ENCODE data around the gene FRZB. TPM values are rescaled to one million over a fixed set of nuclear protein-coding genes. Genes with fewer than 3 reads are reported as not detected.

Gene FRZB
- total and polyA plus RNA-seq, 10 donors = 9.5 to 55.1 (median 29.7) TPM

DNA sequence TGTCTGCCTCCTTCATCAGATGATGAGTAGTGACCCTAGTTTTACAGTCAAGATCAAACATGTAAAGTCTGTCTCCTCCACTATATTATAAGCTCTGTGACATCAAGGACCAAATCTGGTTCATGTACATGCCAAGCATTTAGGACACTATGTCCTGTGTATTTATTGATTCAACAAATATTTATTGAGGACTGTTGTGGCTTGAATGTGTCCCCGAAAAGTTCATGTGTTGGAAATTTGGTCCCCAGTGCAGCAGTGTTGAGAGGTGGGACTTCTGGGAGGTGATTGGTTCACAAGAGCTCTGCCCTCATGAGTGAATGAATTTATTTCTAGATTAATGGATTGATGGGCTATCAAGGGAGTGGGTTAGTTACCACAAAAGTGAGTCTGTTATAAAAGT lies 46.6 kb upstream of the FRZB start:
- intact Hi-C loops (cut with DNase I; ENCODE audit: low total_unique reads) = no loop called here

GRCh38 chr2:182912518-182912915 lies 46.1 kb upstream of the FRZB start:
- no peak for DNase-seq
- TF ChIP-seq POLR2AphosphoS5 (IDR thresholded peaks at IDR 0.05) = no peak
- TF ChIP-seq, protein P1, sequence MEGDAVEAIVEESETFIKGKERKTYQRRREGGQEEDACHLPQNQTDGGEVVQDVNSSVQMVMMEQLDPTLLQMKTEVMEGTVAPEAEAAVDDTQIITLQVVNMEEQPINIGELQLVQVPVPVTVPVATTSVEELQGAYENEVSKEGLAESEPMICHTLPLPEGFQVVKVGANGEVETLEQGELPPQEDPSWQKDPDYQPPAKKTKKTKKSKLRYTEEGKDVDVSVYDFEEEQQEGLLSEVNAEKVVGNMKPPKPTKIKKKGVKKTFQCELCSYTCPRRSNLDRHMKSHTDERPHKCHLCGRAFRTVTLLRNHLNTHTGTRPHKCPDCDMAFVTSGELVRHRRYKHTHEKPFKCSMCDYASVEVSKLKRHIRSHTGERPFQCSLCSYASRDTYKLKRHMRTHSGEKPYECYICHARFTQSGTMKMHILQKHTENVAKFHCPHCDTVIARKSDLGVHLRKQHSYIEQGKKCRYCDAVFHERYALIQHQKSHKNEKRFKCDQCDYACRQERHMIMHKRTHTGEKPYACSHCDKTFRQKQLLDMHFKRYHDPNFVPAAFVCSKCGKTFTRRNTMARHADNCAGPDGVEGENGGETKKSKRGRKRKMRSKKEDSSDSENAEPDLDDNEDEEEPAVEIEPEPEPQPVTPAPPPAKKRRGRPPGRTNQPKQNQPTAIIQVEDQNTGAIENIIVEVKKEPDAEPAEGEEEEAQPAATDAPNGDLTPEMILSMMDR (IDR thresholded peaks at IDR 0.05 in 8 of 11, conservative IDR thresholded peaks at IDR 0.05 in 3 of 11) = no peak
- Histone ChIP-seq H3K27ac (no peak overlapping the region), H3K9me3 (no peaks in the 10 kb centered on the region), H3K4me3 (no peak overlapping the region), H3K27me3 (replicated peaks in 1 of 7) (no peaks in the 10 kb centered on the region), H3K36me3 (peaks cover 0 to 14% (median 0%) of the 10 kb centered on the region in 6 donors), H3K4me1 (no peaks in the 10 kb centered on the region)
- WGBS, 5 donors = 77 to 89% (median 83%) methylated on average over 3 of the region's 3 CpGs
- intact Hi-C loops (cut with DNase I; ENCODE audit: low total_unique reads) = no loop called here

More for the DNA sequence above, 46.6 kb upstream of the FRZB start:
- TF ChIP-seq, protein P1 (IDR thresholded peaks at IDR 0.05 in 8 of 11, conservative IDR thresholded peaks at IDR 0.05 in 3 of 11) = no peak
- TF ChIP-seq POLR2AphosphoS5 (IDR thresholded peaks at IDR 0.05) (no peak), POLR2A (IDR thresholded peaks at IDR 0.05) (no peak)
- Histone ChIP-seq H3K27ac (no peak overlapping the region), H3K9me3 (no peaks in the 10 kb centered on the region), H3K36me3 (peaks cover 0 to 14% (median 0%) of the 10 kb centered on the region in 6 donors), H3K4me3 (no peak overlapping the region), H3K4me1 (no peaks in the 10 kb centered on the region), H3K27me3 (replicated peaks in 1 of 7) (no peaks in the 10 kb centered on the region)
- WGBS, 5 donors = 88 to 100% (median 94%) methylated on average over 1 of the region's 1 CpG
- DNase-seq = no peak

DNA sequence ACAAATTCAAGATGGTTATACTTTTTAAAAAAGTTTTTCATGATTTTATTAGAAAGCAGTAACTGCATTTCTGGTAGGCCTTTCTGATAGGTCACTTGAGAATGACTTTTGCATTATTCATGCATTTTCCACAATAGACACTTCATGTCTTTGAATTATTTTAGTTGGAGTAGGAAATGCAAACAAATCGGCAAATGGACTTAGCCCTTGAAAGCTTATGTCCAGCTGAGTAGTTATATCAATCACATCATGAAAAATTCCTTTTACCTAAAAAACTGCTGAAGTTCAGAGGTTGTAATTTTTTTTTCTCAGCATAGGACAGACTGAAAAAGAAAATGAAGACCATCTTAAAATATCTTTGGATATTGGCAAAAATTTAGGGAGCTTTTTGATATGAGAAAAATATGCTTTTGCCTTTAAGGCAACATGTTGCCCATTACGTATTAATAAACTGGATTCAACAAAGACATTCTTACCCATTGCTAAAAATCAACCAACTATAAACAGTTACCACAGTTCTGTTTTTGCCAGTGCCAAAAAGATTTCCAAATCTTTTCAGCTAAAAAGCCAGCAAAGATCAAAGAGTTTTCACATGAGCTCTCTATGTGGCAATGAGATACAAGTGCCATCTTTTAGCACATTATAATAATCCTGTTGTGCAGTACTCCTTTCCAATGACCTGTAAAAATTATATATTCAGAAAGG lies 45.5 kb upstream of the FRZB start:
- Histone ChIP-seq H3K36me3 (peaks cover 0 to 14% (median 0%) of the 10 kb centered on the region in 6 donors), H3K27me3 (replicated peaks in 1 of 7) (no peaks in the 10 kb centered on the region), H3K4me1 (no peaks in the 10 kb centered on the region), H3K9me3 (no peaks in the 10 kb centered on the region), H3K4me3 (no peak overlapping the region), H3K27ac (no peak overlapping the region)
- 84 to 96% (median 87%) methylated on average over 2 of the region's 2 CpGs for WGBS, 5 donors
- intact Hi-C loops (cut with DNase I; ENCODE audit: low total_unique reads) = no loop called here
- DNase-seq = no peak
- TF ChIP-seq, protein P1 (IDR thresholded peaks at IDR 0.05 in 8 of 11, conservative IDR thresholded peaks at IDR 0.05 in 3 of 11) = no peak
- no peak for TF ChIP-seq POLR2AphosphoS5 (IDR thresholded peaks at IDR 0.05)
- TF ChIP-seq POLR2A (IDR thresholded peaks at IDR 0.05) = no peak

DNA sequence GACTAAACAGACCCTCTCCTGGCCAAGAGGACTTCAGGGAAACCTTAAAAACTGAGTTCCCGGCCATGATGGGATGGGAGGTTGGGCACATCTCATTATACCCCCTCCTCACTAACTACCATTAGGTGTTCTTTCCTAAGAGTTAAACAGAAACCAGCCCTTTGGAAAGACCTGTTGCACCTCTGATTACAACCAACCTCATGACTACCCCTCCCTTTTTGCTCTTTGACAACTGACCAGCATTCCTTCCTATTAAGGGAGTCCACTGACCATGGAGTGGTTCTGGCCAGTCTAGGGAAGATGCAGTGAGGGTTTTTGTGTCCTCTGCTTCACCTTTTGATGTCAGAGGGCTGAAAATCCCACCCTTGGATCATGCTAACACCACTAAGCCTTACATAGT lies 44.5 kb upstream of the FRZB start:
- Histone ChIP-seq H3K9me3 (no peaks in the 10 kb centered on the region), H3K4me3 (no peak overlapping the region), H3K27ac (no peak overlapping the region), H3K36me3 (peaks cover 0 to 14% (median 0%) of the 10 kb centered on the region in 6 donors), H3K27me3 (replicated peaks in 1 of 7) (no peaks in the 10 kb centered on the region), H3K4me1 (no peaks in the 10 kb centered on the region)
- DNase-seq = no peak
- no peak for TF ChIP-seq POLR2AphosphoS5 (IDR thresholded peaks at IDR 0.05)
- TF ChIP-seq, protein P1 (IDR thresholded peaks at IDR 0.05 in 8 of 11, conservative IDR thresholded peaks at IDR 0.05 in 3 of 11) = no peak
- no peak for TF ChIP-seq POLR2A (IDR thresholded peaks at IDR 0.05)
- WGBS, 5 donors = 79 to 100% (median 92%) methylated on average over 1 of the region's 1 CpG
- intact Hi-C loops (cut with DNase I; ENCODE audit: low total_unique reads) = no loop called here

All from spleen (tissue), 11 donors.